GM23338 (cell line): ENCODE measurements around the gene FANCG.

ENCODE experiments used
- CTCF ChIP-seq, 2 experiments: fragments of 200-600 bp in 1 of 2; sonication (generic) in 1 of 2; conservative IDR thresholded peaks; 2 replicates each; pipeline versions ENCODE4 v1.5.1 to v1.6.1; 2016 to 2017; ENCODE audit warnings: antibody characterized with exemption in 2 of 2, low read depth in 2 of 2, mild to moderate bottlenecking in 2 of 2, moderate library complexity in 1 of 2
- POLR2AphosphoS5 ChIP-seq: IDR thresholded peaks from 2 replicates; pipeline ENCODE4 v1.6.1; 2016; ENCODE audit warnings: antibody characterized with exemption, low read depth
- REST ChIP-seq: IDR thresholded peaks from one replicate; pipeline ENCODE4 v1.6.1; 2018; ENCODE audit warnings: antibody characterized with exemption; ENCODE audit not compliant: unreplicated experiment

GRCh38 chr9:35106343-35106730 lies 26.6 kb upstream of the FANCG start:
- TF ChIP-seq CTCF (conservative IDR thresholded peaks at IDR 0.05; ENCODE audit: low read depth in 2 of 2): no peak
- no peak for TF ChIP-seq POLR2AphosphoS5
- no peak for TF ChIP-seq REST
